Activated CD4-positive, alpha-beta memory T cell treated with anti-CD3 and anti-CD28 coated beads for 36 hours (primary cell): ENCODE measurements around the gene HSPA4. TPM values are rescaled to one million over a fixed set of nuclear protein-coding genes. Genes with fewer than 3 reads are reported as not detected.
"Not testable (repeated sequence)": the region's sequence is repeated elsewhere in the genome, so short reads cannot be mapped to it uniquely, and the experiment has no call there.

ENCODE experiments used
- CTCF ChIA-PET: fragments of 350-600 bp; sonication (Branson Sonifier 250); formaldehyde crosslinking; loops from one replicate; lab custom pipeline; 2021; ENCODE audit warnings: antibody characterized with exemption, inconsistent platforms; lab: Charles Lee
- POLR2A ChIA-PET: fragments of 350-600 bp; sonication (Branson Sonifier 250); formaldehyde crosslinking; loops from one replicate; lab custom pipeline; 2021; ENCODE audit warnings: antibody characterized with exemption; lab: Charles Lee
- DNase-seq: peaks from one replicate; pipeline ENCODE4 v3.0.0-alpha.2; 2020
- H3K27ac Mint-ChIP-seq: one replicate; pipeline ENCODE4 v1.8.0; 2021; ENCODE audit warnings: mixed read lengths
- H3K27me3 Mint-ChIP-seq: one replicate; pipeline ENCODE4 v1.8.0; 2021; ENCODE audit warnings: mixed read lengths
- H3K36me3 Mint-ChIP-seq: one replicate; pipeline ENCODE4 v1.8.0; 2021; ENCODE audit warnings: mixed read lengths
- H3K4me1 Mint-ChIP-seq: one replicate; pipeline ENCODE4 v1.8.0; 2021; ENCODE audit warnings: low read depth, mixed read lengths
- H3K4me3 Mint-ChIP-seq: one replicate; pipeline ENCODE4 v1.8.0; 2021; ENCODE audit warnings: mild to moderate bottlenecking, mixed read lengths
- H3K9me3 Mint-ChIP-seq: one replicate; pipeline ENCODE4 v1.8.0; 2021; ENCODE audit warnings: mixed read lengths
- intact Hi-C: fragments of 100-400 bp; cut with micrococcal nuclease; formaldehyde crosslinking; loops from one replicate; pipeline ENCODE4 v1.15.1; 2023
- total RNA-seq, 2 experiments: library from RNA; stranded (reverse); gene quantifications; one replicate each; pipeline ENCODE4 v1.2.3, GENCODE V29; 2021

Gene HSPA4
- total RNA-seq, 2 experiments from 2014 or later = 221 to 236 TPM

GRCh38 chr5:133130387-133131118 is 78.7 kb downstream of the HSPA4 start:
- intact Hi-C loops = no loop called here
- CTCF ChIA-PET = interaction anchor here (1.1 kb wide), 1 partner anchor 19 kb away, joined by 4 read pairs; no protein-coding TSS in a partner anchor
- Mint-ChIP-seq H3K36me3 (no peaks in the 10 kb centered on the region), H3K27ac (no peak overlapping the region), H3K4me3 (no peak overlapping the region), H3K9me3 (peaks cover 2% of the 10 kb centered on the region), H3K27me3 (no peaks in the 10 kb centered on the region), H3K4me1 (no peaks in the 10 kb centered on the region)
- DNase-seq = no peak
- POLR2A ChIA-PET = no interaction called here

GRCh38 chr5:133132717-133133116 is 80.9 kb downstream of the HSPA4 start:
- H3K4me3 Mint-ChIP-seq = no peak overlapping the region
- intact Hi-C loops = no loop called here
- H3K27ac Mint-ChIP-seq = no peak overlapping the region
- DNase-seq = no peak
- no peaks in the 10 kb centered on the region for H3K27me3 Mint-ChIP-seq
- H3K36me3 Mint-ChIP-seq = no peaks in the 10 kb centered on the region
- H3K9me3 Mint-ChIP-seq = peaks cover 5% of the 10 kb centered on the region
- POLR2A ChIA-PET = no interaction called here
- no peaks in the 10 kb centered on the region for H3K4me1 Mint-ChIP-seq
- CTCF ChIA-PET = no interaction called here

GRCh38 chr5:133133241-133133640 is 81.4 kb downstream of the HSPA4 start:
- H3K27me3 Mint-ChIP-seq, intact Hi-C loops, POLR2A ChIA-PET, H3K4me3 Mint-ChIP-seq, CTCF ChIA-PET, DNase-seq, H3K4me1 Mint-ChIP-seq, H3K36me3 Mint-ChIP-seq, H3K9me3 Mint-ChIP-seq, H3K27ac Mint-ChIP-seq: not testable (repeated sequence)

DNA sequence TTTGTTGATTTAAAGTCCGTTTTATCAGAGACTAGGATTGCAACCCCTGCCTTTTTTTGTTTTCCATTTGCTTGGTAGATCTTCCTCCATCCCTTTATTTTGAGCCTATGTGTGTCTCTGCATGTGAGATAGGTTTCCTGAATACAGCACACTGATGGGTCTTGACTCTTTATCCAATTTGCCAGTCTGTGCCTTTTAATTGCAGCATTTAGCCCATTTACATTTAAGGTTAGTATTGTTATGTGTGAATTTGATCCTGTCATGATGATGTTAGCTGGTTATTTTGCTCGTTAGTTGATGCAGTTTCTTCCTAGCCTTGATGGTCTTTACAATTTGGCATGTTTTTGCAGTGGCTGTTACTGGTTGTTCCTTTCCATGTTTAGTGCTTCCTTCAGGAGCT is 85.1 kb downstream of the HSPA4 start:
- CTCF ChIA-PET, intact Hi-C loops, H3K4me3 Mint-ChIP-seq, H3K36me3 Mint-ChIP-seq, H3K27ac Mint-ChIP-seq, DNase-seq, POLR2A ChIA-PET, H3K9me3 Mint-ChIP-seq, H3K4me1 Mint-ChIP-seq, H3K27me3 Mint-ChIP-seq: not testable (repeated sequence)

- no peak for DNase-seq
- H3K27me3 Mint-ChIP-seq = peaks cover 1% of the 10 kb centered on the region
- CTCF ChIA-PET = no interaction called here
- peaks cover 9% of the 10 kb centered on the region for H3K9me3 Mint-ChIP-seq
- H3K36me3 Mint-ChIP-seq = no peaks in the 10 kb centered on the region
- H3K27ac Mint-ChIP-seq = no peak overlapping the region
- POLR2A ChIA-PET = interaction anchor here (1.1 kb wide), 1 partner anchor 13 kb away, joined by 3 read pairs; no protein-coding TSS in a partner anchor
- intact Hi-C loops = no loop called here
- H3K4me1 Mint-ChIP-seq = no peaks in the 10 kb centered on the region
- no peak overlapping the region for H3K4me3 Mint-ChIP-seq
Measured at GRCh38 chr5:133140311-133140710, 88.5 kb downstream of the HSPA4 start.

DNA sequence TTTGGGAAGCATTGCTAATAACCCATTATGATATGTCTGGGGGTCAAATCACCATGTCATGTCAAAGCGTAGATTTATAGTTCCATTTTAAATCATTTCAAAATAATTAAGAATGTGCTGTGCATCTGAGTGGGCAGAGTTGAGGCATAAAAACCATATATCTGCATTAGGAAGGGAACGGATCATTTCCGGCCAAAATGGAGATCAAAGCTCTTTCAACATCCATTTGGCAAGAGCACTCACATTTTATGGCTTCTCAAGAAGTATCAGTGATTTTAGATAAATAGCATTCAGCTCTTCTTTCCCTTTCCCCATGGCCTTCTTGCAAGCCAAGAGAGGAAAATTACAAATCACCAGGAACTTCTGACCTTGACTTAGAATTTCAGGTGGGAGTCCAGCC is 89.9 kb downstream of the HSPA4 start:
- POLR2A ChIA-PET = no interaction called here
- Mint-ChIP-seq H3K4me3 (no peak overlapping the region), H3K36me3 (no peaks in the 10 kb centered on the region), H3K27ac (no peak overlapping the region), H3K4me1 (no peaks in the 10 kb centered on the region), H3K9me3 (peaks cover 9% of the 10 kb centered on the region), H3K27me3 (peaks cover 1% of the 10 kb centered on the region)
- DNase-seq = no peak
- intact Hi-C loops = no loop called here
- CTCF ChIA-PET = no interaction called here

DNA sequence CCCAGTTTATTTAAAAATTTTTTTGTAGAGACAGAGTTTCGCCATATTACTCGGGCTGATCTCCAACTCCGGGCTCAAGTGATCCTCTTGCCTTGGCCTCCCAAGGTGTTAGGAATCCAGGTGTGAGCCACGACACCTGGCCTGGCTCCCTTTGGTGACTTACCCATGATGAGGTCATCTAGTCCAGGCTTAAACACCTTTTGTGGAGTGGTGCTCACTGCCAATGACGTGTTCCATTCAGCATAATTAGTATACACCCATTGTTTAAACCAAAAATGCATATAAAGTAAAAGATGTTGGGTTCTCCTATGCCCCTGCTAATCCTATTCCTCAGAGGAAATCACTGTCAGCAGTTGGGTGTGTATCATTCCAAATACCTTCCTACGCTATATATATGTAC is 91.0 kb downstream of the HSPA4 start:
- CTCF ChIA-PET = no interaction called here
- H3K9me3 Mint-ChIP-seq = peaks cover 6% of the 10 kb centered on the region
- H3K27ac Mint-ChIP-seq = no peak overlapping the region
- peaks cover 6% of the 10 kb centered on the region for H3K4me1 Mint-ChIP-seq
- intact Hi-C loops = no loop called here
- POLR2A ChIA-PET = no interaction called here
- DNase-seq = no peak
- peaks cover 1% of the 10 kb centered on the region for H3K27me3 Mint-ChIP-seq
- H3K4me3 Mint-ChIP-seq = no peak overlapping the region
- no peaks in the 10 kb centered on the region for H3K36me3 Mint-ChIP-seq

GRCh38 chr5:133144245-133144981 is 92.6 kb downstream of the HSPA4 start:
- no peak for DNase-seq
- Mint-ChIP-seq H3K27ac (no peak overlapping the region), H3K36me3 (no peaks in the 10 kb centered on the region), H3K27me3 (peaks cover 1% of the 10 kb centered on the region), H3K4me1 (peaks cover 17% of the 10 kb centered on the region), H3K4me3 (no peak overlapping the region), H3K9me3 (peaks cover 6% of the 10 kb centered on the region)
- intact Hi-C loops = no loop called here
- ChIA-PET POLR2A (no interaction called here), CTCF (no interaction called here)

GRCh38 chr5:133145436-133146170 is 93.8 kb downstream of the HSPA4 start:
- CTCF ChIA-PET = no interaction called here

DNA sequence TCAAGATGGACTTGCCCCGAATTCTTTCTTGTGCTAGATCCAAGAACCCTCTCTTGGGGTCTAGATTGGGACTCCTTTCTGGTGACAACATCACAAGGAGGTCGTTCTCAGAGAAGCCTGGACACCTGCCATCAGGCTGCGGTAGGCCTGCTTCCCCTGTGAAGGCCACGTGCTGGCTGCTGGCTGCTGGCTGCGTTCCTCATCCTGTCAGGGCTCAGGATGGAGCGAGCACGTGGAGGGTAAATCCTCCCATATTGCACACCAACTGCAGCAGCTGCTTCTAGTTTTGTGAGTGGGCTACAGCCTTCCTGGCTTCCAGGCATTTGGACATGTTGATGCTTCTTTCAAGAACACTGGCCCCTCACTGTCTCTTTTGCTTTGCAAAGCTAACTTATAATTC is 95.6 kb downstream of the HSPA4 start:
- H3K27ac Mint-ChIP-seq = no peak overlapping the region
- intact Hi-C loops = no loop called here
- H3K4me3 Mint-ChIP-seq = no peak overlapping the region
- no peaks in the 10 kb centered on the region for H3K27me3 Mint-ChIP-seq
- ChIA-PET POLR2A (no interaction called here), CTCF (no interaction called here)
- peaks cover 17% of the 10 kb centered on the region for H3K4me1 Mint-ChIP-seq
- no peaks in the 10 kb centered on the region for H3K36me3 Mint-ChIP-seq
- DNase-seq = no peak
- peaks cover 6% of the 10 kb centered on the region for H3K9me3 Mint-ChIP-seq

More at GRCh38 chr5:133145436-133146170, 93.8 kb downstream of the HSPA4 start:
- Mint-ChIP-seq H3K4me3 (no peak overlapping the region), H3K4me1 (peaks cover 17% of the 10 kb centered on the region), H3K27me3 (no peaks in the 10 kb centered on the region), H3K9me3 (peaks cover 6% of the 10 kb centered on the region), H3K27ac (no peak overlapping the region), H3K36me3 (no peaks in the 10 kb centered on the region)
- POLR2A ChIA-PET = no interaction called here
- no peak for DNase-seq
- intact Hi-C loops = no loop called here

- ChIA-PET POLR2A (no interaction called here), CTCF (no interaction called here)
- Mint-ChIP-seq H3K36me3 (no peaks in the 10 kb centered on the region), H3K9me3 (peaks cover 6% of the 10 kb centered on the region), H3K27ac (no peak overlapping the region), H3K4me1 (peaks cover 17% of the 10 kb centered on the region), H3K27me3 (no peaks in the 10 kb centered on the region), H3K4me3 (no peak overlapping the region)
- intact Hi-C loops = no loop called here
- no peak for DNase-seq
Measured at GRCh38 chr5:133147815-133148567, 96.2 kb downstream of the HSPA4 start.

DNA sequence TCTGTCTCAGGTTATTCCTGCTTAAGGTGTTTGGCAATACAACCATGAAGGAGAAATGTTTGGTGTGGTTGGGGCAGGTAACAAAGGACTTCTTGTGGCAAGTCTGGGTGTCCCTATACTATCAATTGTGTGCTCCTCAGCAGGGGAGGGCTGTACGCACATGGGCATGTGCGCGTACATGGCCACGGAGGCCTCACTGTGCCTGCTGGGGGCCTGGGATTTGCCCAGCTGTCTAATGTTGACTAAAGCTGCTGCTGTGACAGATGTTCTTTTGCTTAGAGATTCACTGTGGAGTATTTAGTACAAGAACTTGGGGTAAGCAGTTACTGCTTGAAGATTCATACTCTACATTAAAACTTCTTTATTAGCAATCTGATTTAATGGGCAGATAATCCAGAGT is 97.5 kb downstream of the HSPA4 start:
- intact Hi-C loops = no loop called here
- Mint-ChIP-seq H3K9me3 (peaks cover 2% of the 10 kb centered on the region), H3K36me3 (no peaks in the 10 kb centered on the region), H3K27ac (no peak overlapping the region), H3K4me3 (no peak overlapping the region), H3K4me1 (peaks cover 17% of the 10 kb centered on the region), H3K27me3 (no peaks in the 10 kb centered on the region)
- CTCF ChIA-PET = no interaction called here
- DNase-seq = no peak
- POLR2A ChIA-PET = no interaction called here
